Measurements from ENCODE around the gene NSA2.

The NSA2 gene

GRCh38 chr5:74822288-74822687, 55.2 kb downstream of the NSA2 start:
- DNase-seq = no peak

- no peak for DNase-seq
Observed at GRCh38 chr5:74829413-74829812, 62.4 kb downstream of the NSA2 start.

Measured in NCI-H187 (cell line).